T-helper 9 cell (primary cell): ENCODE measurements around the gene LRRC31.
A peak's percentile ranks its signal among the peaks of the same experiment; 100 is the strongest.

Experiments used
- DNase-seq: peaks from one replicate; pipeline ENCODE4 v3.0.0-alpha.2; 2020
- total RNA-seq, 2 donors: gene quantifications; one replicate each; lab custom pipeline; 2026; lab: John Stamatoyannopoulos, UW

Gene LRRC31
- total RNA-seq: 0 to 0.07 reads per million in 2 donors

DNA sequence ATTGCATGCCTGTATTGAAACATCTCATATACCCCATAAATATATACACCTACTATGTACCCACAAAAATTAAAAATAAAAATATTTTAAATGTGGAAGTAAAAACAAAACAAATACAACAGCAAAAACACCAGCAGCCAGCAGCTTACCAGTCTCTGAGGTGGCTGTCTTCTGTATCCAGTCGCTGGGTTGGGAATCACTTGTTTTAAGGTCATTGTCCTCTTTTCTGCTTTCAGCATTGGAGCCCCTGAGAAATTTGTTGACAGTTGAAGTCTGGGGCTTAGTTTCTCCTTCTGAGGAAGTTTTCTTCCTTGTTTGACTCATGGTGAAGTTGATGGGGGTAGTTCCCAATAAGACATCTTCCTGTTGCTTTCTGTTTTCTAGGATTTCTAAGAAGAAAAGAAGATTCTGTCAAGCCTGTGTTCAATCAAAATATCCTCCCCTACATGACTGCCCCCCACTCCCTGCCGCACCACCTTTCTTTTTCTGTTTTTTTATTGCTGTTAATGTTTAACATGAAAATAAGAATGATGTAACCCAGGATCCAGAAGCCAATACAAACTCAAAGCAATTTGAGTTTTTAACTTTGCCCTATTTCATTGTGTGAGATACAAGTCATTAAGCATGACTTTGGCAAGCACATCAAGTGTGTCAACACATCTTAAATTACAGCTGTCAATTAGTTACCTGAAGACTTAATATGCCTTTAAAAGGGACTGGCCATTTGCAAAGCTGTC lies at the start of gene LRRC31:
LRRC31 (minus strand) TSS at position 452 of the 737 bp plus-strand sequence; CDS start at position 324, 128 bp downstream.
- DNase-seq: no peak

DNA sequence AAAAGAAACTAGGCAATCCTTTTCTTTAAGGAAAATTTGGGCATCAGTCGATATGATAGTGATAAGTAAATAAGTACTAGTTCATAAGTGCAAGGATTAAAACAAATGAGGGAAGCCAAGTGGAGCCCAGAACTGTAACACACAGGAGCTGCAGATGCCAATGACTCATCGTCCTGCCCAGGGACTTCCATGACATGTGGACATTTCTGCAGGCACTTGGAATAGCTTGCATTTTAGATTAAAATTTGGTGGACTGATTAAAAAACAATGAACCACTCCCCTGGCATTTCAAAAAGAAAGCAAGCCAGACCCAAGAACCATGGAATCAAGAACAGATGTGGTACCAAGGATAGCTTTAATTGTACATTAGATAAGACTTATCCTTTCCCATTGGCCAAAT lies 44.6 kb upstream of the LRRC31 start:
- DNase-seq: no peak

DNA sequence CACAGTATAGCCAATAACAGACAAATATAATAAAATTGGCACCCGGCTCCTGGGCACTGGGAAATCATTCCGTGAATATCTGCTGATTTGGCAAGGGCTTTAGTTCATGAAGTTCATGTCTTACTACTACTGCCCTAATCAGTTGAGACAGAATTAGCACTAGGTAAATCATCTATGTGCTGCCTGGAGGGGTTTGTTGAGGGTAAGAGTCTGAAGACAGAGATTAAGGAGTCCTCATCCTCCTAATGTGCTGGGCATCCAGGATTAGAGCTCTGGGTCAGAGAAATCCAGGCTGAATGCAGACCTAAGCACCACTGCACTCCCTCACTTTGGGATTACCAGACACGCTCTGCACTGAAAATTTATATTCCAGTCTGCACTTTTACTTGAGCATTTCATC lies 43.6 kb upstream of the LRRC31 start:
- DNase-seq: no peak

DNA sequence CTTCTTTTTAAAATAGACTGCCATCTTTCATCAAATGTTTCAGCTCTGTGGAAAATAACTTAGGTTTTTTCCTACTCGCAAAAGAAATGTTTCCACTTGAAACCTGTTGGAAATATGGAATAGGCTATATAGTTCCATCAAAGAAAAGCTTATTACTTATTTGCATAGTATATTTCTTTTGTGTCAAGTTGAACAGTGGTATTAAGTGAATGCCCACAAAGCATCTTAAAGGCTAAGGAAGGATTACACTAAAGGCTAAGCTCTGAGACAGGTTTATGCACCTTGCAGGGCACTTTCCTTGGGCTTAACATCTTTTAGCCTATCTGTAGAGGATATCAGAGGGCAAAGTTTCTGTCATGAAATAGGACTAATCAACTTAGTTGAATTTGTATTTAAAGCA lies 41.5 kb upstream of the LRRC31 start, which contains the start of gene SAMD7:
SAMD7 (plus strand) TSS at position 301 of the 400 bp plus-strand sequence. CDS start 7,927 bp downstream, outside the sequence.
- DNase-seq: no peak

DNA sequence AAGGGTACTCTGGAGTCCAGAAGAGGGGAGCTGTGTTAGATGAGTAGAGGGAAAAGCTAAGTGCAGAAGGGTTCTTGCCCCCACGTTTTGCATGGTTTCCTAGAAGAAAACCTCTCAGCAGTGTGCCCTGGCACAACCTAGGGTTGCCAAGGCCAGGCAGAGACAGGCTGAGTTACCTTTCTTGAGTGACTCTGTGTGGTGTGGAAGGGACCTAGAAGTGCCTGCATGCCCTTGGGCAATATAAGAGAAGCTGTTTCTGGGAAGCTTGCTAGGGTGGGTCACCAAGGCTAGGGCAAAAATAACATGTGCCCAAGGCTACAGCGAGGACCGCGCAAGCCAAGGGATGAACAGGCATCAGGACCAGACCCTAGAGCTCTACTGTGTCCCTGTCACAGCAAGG lies 38.2 kb upstream of the LRRC31 start:
- no peak for DNase-seq

DNA sequence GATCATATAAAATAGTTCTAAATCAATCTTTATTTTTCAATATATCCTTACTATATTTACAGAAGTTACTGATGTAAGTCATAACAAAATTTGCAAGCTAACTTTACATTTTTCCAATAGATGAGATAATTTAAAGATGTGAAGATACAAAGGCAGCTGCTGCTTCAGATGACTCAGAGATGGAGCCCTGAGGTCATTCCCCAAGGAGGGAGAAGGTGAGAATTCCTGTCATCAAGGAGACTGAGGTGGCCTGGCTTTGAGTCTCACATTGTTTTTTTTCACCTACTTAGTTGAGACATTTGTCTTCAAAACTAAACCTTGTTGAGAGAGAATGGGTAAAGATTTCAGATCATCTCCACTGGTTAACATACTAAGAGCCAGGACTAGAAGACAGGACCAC lies 37.7 kb upstream of the LRRC31 start:
- no peak for DNase-seq

DNA sequence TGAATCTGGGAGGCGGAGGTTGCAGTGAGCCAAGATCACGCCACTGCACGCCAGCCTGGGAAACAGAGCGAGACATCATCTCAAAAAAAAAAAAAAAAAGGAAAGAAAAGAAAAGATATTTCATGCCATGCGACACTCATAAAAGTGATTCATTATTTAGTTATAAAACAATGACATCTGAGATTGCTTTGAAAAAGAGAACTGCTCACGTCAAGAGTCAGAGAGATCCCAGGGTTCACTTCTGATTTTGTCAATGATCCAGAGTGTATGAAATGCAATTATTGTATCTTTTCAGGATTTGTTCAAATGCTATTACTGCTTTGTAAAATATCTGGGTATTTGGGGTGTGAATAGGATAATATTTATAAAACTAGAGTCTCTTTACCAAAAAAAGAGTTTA lies 35.7 kb upstream of the LRRC31 start:
- no peak for DNase-seq

DNA sequence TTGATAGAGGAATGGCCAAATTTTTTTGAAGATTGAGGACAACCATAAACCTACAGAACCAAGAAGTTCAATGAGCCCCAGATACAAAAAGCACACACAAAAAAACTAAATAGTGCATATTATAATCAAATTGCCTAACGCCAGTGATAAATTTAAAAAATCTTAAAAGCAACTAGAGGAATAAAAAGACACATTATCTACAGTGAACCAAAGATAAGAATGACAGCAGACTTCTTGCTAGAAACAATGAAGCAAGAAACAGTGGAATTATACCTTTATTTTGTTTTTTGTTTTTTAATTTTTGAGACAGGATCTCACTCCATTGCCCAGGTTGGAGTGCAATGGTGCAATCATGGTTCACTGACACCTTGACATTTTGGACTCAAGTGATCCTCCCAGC lies 31.7 kb upstream of the LRRC31 start:
- no peak for DNase-seq

DNA sequence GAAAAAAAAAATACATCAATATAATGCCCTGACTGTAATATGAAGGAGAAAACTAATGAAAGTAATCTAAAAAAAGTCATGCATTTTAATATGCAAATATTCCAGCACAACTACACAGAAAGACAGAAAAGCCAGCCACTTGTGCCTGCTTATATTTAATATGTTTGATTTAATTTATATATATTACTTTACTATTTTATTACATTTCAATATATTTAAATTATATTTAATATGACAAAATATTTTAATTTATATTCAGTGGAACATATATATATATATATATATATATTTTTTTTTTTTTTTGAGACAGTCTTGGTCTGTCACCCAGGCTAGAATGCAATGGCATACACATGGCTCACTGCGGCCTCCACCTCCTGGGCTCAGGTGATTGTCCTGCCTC lies 27.5 kb upstream of the LRRC31 start:
- no peak for DNase-seq

DNA sequence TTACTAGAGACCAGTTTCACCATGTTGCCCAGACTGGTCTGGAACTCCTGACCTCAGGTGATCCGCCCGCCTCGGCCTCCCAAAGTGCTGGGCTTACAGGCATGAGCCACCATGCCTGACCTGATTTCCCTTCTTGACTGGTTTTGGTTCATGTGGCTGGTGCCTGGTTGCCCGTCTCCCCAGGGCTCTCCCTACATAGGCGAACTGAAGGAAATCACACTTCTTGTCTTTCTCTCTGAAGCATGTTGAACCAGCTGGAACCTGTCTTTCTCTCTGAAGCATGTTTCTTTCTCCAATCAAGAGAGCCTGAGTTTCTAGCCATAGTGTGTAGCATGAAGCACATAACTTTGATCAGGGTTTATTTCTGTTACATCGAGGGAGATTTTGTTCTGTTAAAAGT lies 25.3 kb upstream of the LRRC31 start:
- no peak for DNase-seq

DNA sequence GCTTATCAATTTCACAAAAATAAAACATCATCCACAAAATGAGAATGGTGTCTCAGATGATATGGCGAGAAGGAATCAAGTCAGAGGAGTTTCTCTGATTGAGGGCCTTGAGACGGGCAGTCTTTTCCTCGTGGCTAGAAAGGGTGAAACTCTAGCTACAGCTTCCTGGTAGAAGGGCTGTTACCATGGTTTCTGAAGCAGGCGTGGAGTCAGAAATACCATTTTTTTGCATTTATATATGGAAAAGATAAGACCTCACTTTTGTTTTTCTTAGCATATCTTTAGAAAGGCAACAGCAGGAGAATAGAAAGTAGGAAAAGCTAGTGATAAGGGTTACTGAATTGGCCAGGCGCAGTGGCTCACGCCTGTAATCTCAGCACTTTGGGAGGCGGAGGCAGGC lies 24.4 kb upstream of the LRRC31 start:
- no peak for DNase-seq

DNA sequence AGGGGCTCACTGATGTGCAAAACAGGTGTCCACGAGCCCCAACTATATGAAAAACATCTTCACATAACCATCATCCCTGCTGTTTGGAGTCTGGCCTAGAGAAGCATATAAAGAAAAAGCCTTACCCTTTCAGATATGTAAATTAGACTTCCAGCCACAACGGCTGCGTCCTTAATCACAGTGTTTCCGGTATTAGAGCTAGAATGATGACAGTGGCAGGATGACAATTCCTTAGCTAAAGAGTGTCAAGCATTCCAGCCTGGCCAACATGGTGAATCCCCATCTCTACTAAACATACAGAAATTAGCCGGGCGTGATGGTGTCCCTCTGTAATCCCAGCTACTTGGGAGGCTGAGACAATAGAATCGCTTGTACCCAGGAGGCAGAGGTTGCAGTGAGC lies 22.2 kb upstream of the LRRC31 start:
- DNase-seq: no peak

DNA sequence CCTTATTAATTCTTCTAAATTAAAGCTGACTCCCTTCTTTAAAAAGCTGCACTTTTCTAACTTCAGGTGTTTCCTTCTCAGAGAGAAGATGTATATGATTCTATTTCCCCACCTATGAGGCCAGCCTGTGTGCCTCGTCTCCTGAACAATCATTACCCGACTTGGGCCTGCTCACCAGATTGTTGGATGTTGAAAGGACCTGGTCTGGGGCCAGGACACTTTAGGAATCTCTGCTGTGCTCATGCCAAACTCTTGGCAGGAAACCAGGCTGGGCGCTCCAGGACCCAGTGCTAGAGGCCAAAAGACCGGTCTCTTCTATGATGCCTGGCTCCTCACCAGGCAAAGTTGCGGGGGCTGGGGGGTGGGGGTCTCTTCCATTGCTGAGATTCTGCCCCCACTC lies 16.9 kb upstream of the LRRC31 start:
- no peak for DNase-seq

DNA sequence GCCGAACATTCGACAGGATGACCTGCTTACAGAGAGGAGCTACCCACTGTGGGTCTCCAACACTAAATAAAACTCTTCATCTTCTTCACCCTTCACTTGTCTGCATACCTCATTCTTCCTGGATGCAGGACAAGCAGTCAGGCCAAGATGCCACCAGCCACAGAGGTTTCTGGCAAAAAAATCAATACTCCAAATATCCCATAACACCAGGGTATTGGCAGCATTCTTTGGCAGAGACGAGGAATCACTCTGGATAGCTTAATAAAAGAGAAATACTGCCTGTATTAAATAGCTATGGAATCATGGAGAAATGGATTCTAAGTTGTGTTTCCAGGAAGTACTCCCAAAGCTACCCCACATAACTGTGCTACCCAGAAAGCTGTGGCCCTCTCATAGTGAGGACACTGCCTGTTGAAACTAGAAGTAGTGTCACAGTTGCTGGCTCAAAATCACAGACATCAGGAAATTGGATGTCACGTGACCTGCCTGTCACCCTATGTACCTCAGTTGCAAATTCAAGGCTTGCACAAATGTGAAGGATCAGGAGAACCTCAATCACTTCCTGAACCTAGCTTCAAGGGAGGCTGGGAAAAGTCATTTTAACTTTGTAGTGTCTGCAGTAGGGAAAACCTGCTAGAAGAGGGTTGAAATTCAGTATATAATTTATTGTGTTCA lies 11.0 kb upstream of the LRRC31 start:
- no peak for DNase-seq

DNA sequence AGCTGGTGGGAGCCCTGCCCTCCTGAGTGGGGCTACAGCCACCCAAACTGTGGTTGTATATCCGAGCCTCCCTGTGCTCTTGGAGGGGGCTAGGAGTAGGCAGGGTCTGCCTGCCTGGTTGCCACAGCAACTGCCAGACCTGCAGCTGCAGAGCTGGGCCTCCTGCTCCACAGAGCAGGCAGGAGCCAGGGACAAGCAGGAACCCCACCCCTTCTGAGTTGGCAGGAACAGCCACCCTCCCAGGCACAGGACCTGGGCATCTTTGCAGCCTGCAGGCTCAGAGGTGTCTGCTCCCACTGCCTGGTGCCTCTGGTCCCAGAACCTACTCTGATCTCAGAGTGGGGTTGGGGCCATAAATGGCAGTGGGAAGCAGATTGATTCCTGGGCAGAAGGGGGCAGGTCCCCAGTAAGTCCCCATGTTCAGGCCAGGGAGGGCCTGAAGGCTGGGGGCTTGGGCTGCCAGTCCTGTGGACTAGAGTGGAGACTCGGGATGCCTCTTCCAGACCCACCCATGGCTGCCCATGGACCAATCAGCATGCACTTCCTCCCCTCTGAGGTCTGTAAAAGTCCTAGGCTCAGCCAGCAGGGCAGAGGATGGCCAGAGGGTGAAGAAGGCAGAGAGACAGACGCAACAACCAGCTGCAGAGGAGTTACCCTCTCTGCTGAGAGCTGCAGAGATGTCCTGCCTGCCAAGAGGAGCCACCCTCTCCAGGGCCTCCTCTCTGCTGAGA lies 10.3 kb upstream of the LRRC31 start:
- DNase-seq: no peak

DNA sequence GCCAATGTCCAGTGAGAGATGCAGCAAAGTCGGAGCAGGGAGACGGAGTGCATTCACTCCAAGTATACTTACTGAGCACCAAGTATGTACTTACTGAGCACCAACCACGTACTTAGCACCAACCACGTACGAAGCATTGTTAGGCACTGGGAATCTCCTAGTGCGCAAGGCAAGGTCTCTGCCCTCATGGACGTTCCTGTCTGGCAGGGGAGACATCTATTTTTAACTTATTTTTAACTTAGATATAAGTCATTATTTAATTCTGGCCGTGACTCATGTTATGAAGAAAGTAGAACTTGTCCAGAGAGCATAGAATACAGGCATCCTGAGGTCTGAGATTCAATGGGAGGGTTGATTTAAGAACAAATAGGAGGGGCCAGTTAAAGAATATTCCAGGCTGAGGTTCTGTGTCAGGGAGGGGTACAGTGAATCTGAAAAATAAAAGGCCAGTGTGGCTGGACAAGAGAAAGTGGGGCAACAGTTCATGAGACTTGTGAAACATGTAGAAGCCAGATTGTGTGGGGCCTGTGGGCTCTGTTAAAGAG lies 9.3 kb upstream of the LRRC31 start:
- no peak for DNase-seq

DNA sequence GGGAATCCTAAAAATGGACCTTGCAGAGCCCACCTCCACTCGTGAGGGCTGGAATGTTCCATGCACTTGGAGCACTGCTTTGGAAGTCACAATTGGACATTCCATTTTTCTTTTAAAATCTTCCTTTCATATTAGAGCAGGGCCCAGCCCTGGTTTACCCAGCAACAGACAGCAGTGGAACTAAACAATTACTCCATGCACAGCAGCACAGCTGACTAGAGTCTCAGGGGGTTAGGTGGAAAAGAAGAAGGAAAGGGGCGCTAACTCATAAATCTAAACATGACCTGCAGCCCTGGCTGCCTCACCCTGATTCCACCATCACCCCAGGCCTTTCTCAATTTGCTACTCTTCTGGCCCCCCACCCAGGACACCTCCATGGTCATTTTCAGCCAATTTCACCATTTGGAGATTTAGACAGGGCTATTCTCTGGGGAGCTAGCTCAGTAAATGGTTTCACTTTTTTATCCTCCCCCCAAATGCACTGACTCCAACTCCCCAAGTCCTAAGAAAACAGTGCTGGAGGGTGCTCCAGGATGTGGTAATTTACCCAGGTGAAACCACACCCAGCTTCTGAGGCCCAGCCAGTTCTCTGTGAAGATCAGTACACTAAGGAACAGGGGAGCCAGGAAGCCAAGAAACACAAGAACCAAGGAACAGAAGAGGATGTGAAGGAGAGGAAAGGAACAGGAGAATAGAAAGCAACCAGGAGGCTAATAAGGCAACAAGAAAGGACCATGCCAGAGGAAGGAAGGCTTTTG lies 1.6 kb upstream of the LRRC31 start:
- DNase-seq: no peak

DNA sequence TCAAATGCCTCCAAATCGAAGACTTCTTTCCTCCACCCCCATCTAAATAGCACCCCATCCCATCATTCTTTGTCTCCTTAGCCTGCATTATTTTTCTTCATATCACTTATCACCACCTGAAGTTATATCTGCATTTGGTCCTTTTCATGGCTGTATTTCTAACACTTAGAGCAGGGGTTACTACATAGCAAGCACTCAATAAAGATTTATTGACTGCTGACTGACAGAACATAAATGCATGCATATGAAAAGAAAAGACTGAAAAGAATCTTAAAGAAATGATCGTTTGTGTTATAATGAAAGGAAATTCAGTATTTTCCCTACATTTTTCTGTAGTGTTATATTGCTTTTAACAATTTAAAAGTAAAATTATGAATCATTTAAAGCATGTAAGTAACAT lies 1.4 kb downstream of the LRRC31 start:
- no peak for DNase-seq

DNA sequence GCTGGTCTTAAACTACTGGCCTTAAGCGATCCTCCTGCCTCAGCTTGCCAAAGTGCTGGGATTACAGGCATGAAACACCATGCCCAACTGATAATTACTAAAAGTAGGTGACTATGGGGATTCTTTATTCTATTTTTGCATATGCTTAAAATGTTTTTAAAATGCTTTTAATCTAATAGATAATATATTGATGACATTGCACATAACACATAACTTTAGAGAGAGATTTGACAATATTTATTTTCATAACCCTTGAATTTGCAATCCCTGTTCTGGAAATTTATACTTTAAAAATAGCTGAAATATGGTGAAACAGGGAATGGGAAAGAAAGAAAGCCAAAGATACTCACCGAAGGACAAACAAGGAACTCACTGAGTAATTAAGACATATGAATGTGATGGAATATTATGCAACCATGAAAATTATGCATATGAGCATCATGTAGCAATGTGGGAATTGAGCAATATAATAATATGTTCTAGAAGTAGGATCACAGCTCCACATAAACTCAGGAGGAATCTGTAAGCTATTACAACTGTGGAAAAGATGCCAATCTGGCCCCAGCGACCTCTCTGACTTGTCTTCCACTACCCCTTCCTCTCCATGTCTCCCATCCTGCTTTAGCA lies 2.0 kb downstream of the LRRC31 start:
- no peak for DNase-seq

DNA sequence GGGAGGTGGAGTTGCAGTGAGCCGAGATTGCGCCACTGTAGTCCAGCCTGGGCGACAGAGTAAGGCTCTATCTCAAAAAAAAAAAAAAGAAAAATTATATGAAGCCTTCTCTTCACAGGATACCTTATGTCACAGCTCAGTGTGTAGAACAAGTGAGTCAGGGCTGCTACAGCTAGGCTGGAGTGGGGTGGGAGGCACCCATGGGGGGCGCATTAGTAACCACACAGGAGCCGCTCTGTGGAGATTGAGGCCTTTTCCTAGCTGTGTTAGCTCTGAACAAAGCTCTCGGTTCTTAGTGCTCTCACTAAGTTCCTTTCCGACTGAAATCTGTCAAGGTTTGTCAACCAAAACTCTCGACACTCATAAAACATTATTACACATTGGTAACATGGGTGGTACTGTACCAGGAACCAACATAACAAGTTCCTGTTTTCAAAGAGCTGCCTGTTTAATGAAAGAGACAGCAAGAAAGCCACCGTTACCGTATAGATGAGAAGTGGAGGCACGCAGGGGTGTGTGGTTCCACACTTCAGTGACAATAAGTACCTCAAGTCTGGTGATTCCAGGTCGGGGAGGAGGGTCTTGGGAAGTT lies 4.5 kb downstream of the LRRC31 start:
- no peak for DNase-seq

DNA sequence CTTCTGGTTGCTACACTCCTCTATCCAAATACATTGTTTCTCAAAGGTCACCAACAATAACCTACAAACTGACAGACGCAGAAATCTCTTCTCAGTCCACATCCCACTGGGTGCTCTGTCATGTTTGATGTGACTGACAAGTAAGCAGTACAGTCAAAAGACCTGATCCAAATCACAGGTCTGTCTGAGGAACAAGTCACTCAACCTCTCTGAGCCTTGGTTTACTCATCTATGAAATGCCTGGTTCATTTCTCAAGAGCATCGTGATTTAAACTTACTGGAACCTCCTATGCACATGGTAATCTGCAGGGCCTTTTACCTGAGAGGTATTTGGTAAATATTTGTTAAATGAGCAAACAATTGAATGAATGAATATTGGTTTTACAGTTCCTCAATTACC lies 5.5 kb downstream of the LRRC31 start:
- DNase-seq: no peak

DNA sequence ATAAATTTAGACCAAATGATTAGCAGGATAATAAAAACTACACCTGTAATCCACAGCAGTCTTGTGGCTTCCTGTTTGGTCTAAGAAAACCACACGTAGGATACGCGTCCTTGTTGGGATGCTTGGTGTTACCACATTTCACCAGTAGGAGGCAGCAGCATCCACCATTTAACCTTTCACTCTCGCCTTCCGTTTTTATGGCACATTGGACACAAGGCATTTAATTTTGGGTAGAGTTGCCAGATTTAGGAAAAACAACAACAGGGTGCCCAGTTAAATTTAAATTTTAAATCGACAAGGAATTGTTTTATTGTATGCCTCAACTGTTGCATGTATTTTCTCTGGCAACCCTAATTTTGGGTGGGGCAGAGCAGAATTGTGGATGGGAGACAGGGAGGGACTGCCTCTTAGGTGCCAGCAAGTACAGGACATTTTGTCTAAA lies 6.3 kb downstream of the LRRC31 start:
- peak; percentile 56 for DNase-seq
